Colonic mucosa (tissue), 4 donors: ENCODE data around the gene RNF149. TPM values are rescaled to one million over a fixed set of nuclear protein-coding genes. Genes with fewer than 3 reads are reported as not detected.

ENCODE experiments used
- DNase-seq: peaks from one replicate; pipeline ENCODE4 v3.0.0-alpha.2; 2020
- H3K27ac ChIP-seq: fragments of 200-600 bp; one replicate; pipeline ENCODE4 v1.8.0; 2021
- H3K27me3 ChIP-seq: fragments of 200-600 bp; one replicate; pipeline ENCODE4 v1.8.0; 2021
- H3K36me3 ChIP-seq: fragments of 200-600 bp; one replicate; pipeline ENCODE4 v1.8.0; 2021
- H3K4me1 ChIP-seq: fragments of 200-600 bp; one replicate; pipeline ENCODE4 v1.8.0; 2021; ENCODE audit warnings: mild to moderate bottlenecking
- H3K4me3 ChIP-seq: fragments of 200-600 bp; one replicate; pipeline ENCODE4 v1.8.0; 2021
- H3K9ac ChIP-seq, 2 donors: one replicate each; pipeline ENCODE4 v1.7.0; 2013; ENCODE audit warnings: control low read depth in 2 of 2, low read depth in 2 of 2, low read length in 2 of 2
- H3K9me3 ChIP-seq: fragments of 200-600 bp; one replicate; pipeline ENCODE4 v1.8.0; 2021
- intact Hi-C: fragments of 100-400 bp; cut with DNase I; formaldehyde crosslinking; loops from one replicate; pipeline ENCODE4 v1.14.1; 2022
- total RNA-seq, 2 donors: library from RNA; stranded (reverse); fragmentation: NEBNext Ultra II Directional in 1 of 2; extraction: Animal tissue kit (Norgen Biotek cat#: 25700) in 1 of 2; gene quantifications; one replicate each; pipeline ENCODE4 v1.2.1, GENCODE V29; 2021
- TF ChIP-seq, protein P1 (sequence below): fragments of 200-600 bp; IDR thresholded peaks from one replicate; pipeline ENCODE4 v1.8.0; 2022; ENCODE audit warnings: antibody characterized with exemption, mild to moderate bottlenecking
- donor health status: healthy.
- donor health status: DM: no; HTN: no; CAD: no.
- donor health status: DM: no; HTN: no; CAD: no.

RNF149 gene
- total RNA-seq, 2 donors from 2014 or later: 39.6 to 54.8 TPM

DNA sequence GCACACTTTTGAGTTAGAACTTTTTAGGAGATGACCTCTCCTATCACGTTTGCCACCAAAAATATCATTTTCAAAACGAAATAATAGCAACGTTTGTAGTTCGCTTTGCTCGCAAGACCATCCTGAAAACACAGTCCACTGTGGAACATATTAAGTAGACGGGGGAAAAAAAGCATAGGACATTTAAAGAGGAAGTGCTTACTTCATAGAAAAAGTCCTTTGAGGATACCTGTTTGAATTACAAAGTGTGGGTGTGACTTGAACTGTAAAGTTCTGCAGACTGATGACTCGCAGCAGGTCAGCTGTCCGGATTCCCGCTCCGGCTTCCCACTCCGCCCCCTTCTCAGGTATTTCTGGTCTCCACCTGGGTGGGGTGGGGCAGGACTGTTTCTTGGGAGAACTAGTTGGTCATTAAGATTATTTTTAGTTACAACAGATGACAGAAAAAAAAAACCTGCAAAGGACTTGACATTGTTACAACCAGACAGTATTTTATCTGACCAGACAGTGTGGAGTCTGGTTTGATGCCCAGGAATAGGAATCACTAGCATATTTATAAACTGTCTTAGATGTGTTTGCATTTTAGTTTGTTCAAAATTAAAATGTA, 42.5 kb downstream of the RNF149 start:
- no peaks in the 10 kb centered on the region for H3K27me3 ChIP-seq
- TF ChIP-seq, protein P1, sequence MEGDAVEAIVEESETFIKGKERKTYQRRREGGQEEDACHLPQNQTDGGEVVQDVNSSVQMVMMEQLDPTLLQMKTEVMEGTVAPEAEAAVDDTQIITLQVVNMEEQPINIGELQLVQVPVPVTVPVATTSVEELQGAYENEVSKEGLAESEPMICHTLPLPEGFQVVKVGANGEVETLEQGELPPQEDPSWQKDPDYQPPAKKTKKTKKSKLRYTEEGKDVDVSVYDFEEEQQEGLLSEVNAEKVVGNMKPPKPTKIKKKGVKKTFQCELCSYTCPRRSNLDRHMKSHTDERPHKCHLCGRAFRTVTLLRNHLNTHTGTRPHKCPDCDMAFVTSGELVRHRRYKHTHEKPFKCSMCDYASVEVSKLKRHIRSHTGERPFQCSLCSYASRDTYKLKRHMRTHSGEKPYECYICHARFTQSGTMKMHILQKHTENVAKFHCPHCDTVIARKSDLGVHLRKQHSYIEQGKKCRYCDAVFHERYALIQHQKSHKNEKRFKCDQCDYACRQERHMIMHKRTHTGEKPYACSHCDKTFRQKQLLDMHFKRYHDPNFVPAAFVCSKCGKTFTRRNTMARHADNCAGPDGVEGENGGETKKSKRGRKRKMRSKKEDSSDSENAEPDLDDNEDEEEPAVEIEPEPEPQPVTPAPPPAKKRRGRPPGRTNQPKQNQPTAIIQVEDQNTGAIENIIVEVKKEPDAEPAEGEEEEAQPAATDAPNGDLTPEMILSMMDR: no peak
- no peak overlapping the region for H3K4me3 ChIP-seq
- peaks cover 4% of the 10 kb centered on the region for H3K4me1 ChIP-seq
- peak; percentile 84 for DNase-seq
- H3K9ac ChIP-seq: no peak overlapping the region
- H3K36me3 ChIP-seq: peaks cover 15% of the 10 kb centered on the region
- H3K9me3 ChIP-seq: no peaks in the 10 kb centered on the region
- intact Hi-C loops: no loop called here
- peak overlapping the region; percentile 64 for H3K27ac ChIP-seq

DNA sequence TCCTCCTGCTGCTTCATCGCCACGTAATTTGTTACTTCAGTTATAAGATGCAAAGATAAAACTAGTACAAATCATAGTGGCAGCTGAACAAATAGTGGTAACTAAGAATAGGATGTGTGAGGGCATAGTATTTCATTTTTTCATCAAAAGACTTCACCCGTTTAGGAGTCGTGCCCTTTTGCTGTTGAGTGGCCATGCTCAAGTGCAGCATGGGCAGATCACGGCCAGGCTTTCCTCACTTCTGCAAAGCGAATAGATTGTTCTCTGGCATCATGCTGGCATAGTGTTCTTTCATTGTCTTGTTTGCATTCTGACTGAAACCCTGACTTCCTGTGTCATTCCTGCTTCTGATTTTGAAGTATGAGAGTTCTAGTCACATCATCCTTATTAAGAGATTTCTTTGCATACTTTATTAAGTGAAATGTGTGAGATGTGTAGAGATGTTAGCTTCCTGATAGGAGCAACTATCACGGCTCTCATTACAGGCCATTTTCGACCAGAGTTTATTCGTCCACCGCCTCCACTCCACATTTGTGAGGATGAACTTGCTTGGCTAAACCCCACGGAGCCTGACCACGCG, 44.1 kb downstream of the RNF149 start:
- TF ChIP-seq, protein P1: no peak

DNA sequence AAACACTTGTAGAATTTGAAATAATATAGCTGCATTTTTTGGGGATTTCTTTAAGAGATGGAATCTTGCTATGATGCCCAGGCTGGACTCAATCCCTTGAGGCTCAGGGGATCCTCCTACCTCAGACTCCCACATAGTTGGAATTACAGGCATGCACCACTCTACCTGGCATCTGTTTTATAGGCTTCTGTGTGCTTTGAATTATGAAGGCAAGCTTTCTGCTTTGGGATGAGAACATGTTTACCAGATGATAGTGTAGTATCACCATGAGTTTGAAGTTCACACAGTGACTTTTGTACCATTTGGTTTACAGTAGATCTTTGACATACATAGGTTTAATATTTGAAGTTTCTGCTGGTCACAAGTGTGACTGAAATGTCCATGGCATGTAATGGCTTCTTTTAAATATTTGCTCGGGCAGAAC, 45.1 kb downstream of the RNF149 start:
- H3K9me3 ChIP-seq: no peaks in the 10 kb centered on the region
- intact Hi-C loops: no loop called here
- H3K4me1 ChIP-seq: peaks cover 4% of the 10 kb centered on the region
- no peak overlapping the region for H3K4me3 ChIP-seq
- no peak overlapping the region for H3K27ac ChIP-seq
- TF ChIP-seq, protein P1: no peak
- no peak overlapping the region for H3K9ac ChIP-seq
- H3K36me3 ChIP-seq: peaks cover 5% of the 10 kb centered on the region
- no peaks in the 10 kb centered on the region for H3K27me3 ChIP-seq
- DNase-seq: no peak

More for the DNA sequence above, 44.1 kb downstream of the RNF149 start:
- Histone ChIP-seq H3K9me3 (no peaks in the 10 kb centered on the region), H3K27me3 (no peaks in the 10 kb centered on the region), H3K4me3 (no peak overlapping the region), H3K36me3 (peaks cover 10% of the 10 kb centered on the region), H3K27ac (no peak overlapping the region), H3K4me1 (peaks cover 4% of the 10 kb centered on the region), H3K9ac (no peak overlapping the region)
- no peak for DNase-seq
- intact Hi-C loops: no loop called here

DNA sequence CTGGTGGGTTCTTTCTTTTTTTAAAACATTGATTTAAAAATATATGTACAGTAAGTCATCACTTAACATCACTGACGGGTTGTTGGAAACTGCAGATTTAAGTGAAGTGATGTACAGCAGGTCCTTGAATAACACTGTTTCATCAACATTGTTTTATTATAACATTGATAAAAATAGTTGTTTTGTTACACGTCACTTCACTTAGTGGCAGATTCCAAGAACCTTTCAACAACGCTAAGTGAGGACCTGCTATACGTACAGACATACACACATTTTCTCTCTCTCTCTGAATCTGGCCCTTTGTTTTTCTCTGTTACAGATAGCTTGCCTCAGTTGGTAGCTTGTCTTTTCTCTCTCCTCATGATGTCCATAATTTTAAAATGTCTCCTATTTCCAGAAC, 46.4 kb downstream of the RNF149 start:
- peaks cover 4% of the 10 kb centered on the region for H3K4me1 ChIP-seq
- no peak overlapping the region for H3K4me3 ChIP-seq
- intact Hi-C loops: no loop called here
- H3K9me3 ChIP-seq: no peaks in the 10 kb centered on the region
- peaks cover 7% of the 10 kb centered on the region for H3K36me3 ChIP-seq
- no peak for DNase-seq
- H3K27me3 ChIP-seq: no peaks in the 10 kb centered on the region
- H3K9ac ChIP-seq: no peak overlapping the region
- H3K27ac ChIP-seq: no peak overlapping the region
- TF ChIP-seq, protein P1: no peak

DNA sequence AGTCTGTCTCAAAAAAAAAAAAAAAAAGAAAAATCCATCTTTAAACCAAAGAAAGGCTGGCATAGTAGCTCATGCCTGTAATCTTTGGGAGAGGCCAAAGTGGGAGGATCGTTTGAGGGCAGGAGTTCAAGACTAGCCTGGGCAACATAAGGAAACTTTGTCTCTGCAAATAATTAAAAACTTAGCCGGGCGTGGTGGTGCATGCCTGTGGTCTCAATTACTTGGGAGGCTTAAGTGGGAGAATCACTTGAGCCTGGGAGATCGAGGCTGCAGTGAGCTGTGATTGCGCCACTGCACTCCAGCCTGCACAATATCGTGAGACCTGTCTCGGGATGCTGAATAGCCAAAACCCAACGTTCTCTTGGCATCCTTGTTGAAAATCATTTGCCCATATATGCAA, 49.7 kb downstream of the RNF149 start:
- H3K9ac ChIP-seq: no peak overlapping the region
- H3K9me3 ChIP-seq: no peaks in the 10 kb centered on the region
- H3K27ac ChIP-seq: no peak overlapping the region
- peaks cover 3% of the 10 kb centered on the region for H3K36me3 ChIP-seq
- no peak for DNase-seq
- peaks cover 10% of the 10 kb centered on the region for H3K4me1 ChIP-seq
- no peaks in the 10 kb centered on the region for H3K27me3 ChIP-seq
- intact Hi-C loops: no loop called here
- TF ChIP-seq, protein P1: no peak
- H3K4me3 ChIP-seq: no peak overlapping the region
